GM21717 (cell line): Measurements from ENCODE around the gene LIF.
"Not testable (repeated sequence)": the region's sequence is repeated elsewhere in the genome, so short reads cannot be mapped to it uniquely, and the experiment has no call there.

Experiments used
- ATAC-seq: cut with Tn5 transposase; IDR thresholded peaks from one replicate; pipeline ENCODE4 v1.9.1; 2021; ENCODE audit warnings: mild to moderate bottlenecking, moderate library complexity; ENCODE audit not compliant: unreplicated experiment

Gene LIF

GRCh38 chr22:30212363-30212995 lies 34.1 kb downstream of the LIF start:
- no peak for ATAC-seq

GRCh38 chr22:30211124-30211820 lies 35.3 kb downstream of the LIF start:
- ATAC-seq, result no peak

GRCh38 chr22:30210235-30210909 lies 36.2 kb downstream of the LIF start:
- ATAC-seq, result no peak

- ATAC-seq, result no peak
Measured at GRCh38 chr22:30209642-30210041, 36.9 kb downstream of the LIF start.

- no peak for ATAC-seq
Measured at GRCh38 chr22:30208631-30209603, 37.6 kb downstream of the LIF start.

- ATAC-seq, result no peak
Measured at GRCh38 chr22:30206944-30207343, 39.6 kb downstream of the LIF start.

GRCh38 chr22:30205281-30206115 lies 41.1 kb downstream of the LIF start:
- no peak for ATAC-seq

GRCh38 chr22:30204742-30205111 lies 41.8 kb downstream of the LIF start:
- no peak for ATAC-seq

GRCh38 chr22:30204015-30204741 lies 42.4 kb downstream of the LIF start:
- no peak for ATAC-seq

- no peak for ATAC-seq
Measured at GRCh38 chr22:30202531-30203006, 44.0 kb downstream of the LIF start.

- ATAC-seq, result no peak
Measured at GRCh38 chr22:30201945-30202344, 44.6 kb downstream of the LIF start.

GRCh38 chr22:30200905-30201304 lies 45.7 kb downstream of the LIF start:
- ATAC-seq, result not testable (repeated sequence)

- ATAC-seq, result no peak
Measured at GRCh38 chr22:30198921-30199320, 47.6 kb downstream of the LIF start.

- ATAC-seq, result no peak
Measured at GRCh38 chr22:30198152-30198825, 48.3 kb downstream of the LIF start.

- no peak for ATAC-seq
Measured at GRCh38 chr22:30197389-30197788, 49.2 kb downstream of the LIF start.

- no peak for ATAC-seq
Measured at GRCh38 chr22:30196880-30197336, 49.7 kb downstream of the LIF start.

GRCh38 chr22:30196141-30196879 lies 50.2 kb downstream of the LIF start:
- ATAC-seq, result no peak
